ENCODE results near the gene IMPG2.
A peak's percentile ranks its signal among the peaks of the same experiment; 100 is the strongest.
"Not testable (repeated sequence)": the region's sequence is repeated elsewhere in the genome, so short reads cannot be mapped to it uniquely, and the experiment has no call there.

The IMPG2 gene

DNA sequence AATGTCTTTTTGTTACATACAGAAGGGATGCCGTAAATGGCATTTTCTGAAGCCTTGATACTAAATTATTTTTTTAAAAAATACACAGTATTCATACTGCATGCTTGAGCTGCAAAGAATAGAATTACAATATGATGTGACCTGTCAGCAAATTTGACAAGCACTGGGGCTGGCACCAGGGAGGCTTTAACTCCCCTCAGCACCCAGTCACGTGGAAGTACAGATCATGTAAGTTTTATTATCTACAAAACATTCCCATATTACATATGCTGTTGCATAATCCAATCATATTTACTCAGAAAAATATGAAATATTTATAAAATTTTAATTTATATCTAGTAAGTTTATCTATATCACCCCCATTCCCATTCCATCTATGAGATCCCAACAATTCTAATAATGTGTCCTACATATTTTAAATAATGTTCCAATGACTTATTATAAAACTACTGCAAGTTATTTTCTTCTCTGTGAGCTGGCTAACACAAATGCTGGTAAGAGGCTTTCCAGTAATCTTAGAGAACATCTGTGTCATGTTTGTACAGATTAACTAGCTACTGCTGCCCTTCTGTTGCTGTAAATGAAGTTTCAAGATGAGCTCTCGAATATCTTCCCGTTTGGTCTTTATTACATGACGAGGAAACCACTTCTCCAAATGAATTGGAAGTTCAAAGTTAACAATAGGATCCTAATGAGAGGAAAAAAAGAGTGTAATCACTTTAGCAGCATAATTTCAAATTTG lies 5.2 kb upstream of the IMPG2 start:
- DNase-seq (ENCODE audit: extremely low spot score) = no peak
- ChIA-PET POLR2A (no interaction called here), CTCF (no interaction called here)

DNA sequence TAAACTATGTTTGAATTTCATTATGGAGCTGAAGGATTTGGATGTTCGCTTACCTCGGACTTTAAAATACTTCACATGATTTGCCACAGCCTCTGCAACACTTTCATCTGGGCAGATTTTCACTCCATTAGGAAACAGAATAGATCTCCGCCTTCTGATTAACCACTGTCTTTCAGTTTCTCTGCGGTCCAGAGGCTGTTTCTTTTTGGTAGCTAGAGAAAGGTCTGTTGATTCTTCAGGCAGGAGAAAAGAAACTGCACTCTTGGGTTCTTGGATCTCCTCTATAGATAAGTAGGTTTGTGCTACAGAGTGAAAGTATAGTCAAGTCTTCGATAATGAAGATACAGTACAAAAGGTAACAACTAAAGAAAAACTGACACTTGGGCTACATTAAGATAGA lies 844 bp downstream of the IMPG2 start:
- ChIA-PET POLR2A (no interaction called here), CTCF (no interaction called here)
- no peak for DNase-seq (ENCODE audit: extremely low spot score)
- TF ChIP-seq ELF4 (IDR thresholded peaks at IDR 0.05) = no peak
- TF ChIP-seq BHLHE40 (IDR thresholded peaks at IDR 0.05; ENCODE audit: borderline replicate concordance) = no peak
- TF ChIP-seq L3MBTL2 (conservative IDR thresholded peaks at IDR 0.05) = no peak
- no peak for TF ChIP-seq FOXM1 (IDR thresholded peaks at IDR 0.05; ENCODE audit: borderline replicate concordance)
- no peak for TF ChIP-seq CTBP1 (IDR thresholded peaks at IDR 0.05; ENCODE audit: borderline replicate concordance)
- no peak for TF ChIP-seq FOXA1 (IDR thresholded peaks at IDR 0.05)
- no peak for TF ChIP-seq ARNT (IDR thresholded peaks at IDR 0.05)
- TF ChIP-seq SP1 (IDR thresholded peaks at IDR 0.05) = no peak
- TF ChIP-seq FOXK2 (IDR thresholded peaks at IDR 0.05) = no peak
- TF ChIP-seq SUZ12 (IDR thresholded peaks at IDR 0.05) = no peak
- no peak for TF ChIP-seq ZNF384 (IDR thresholded peaks at IDR 0.05)
- no peak for TF ChIP-seq HDGF (IDR thresholded peaks at IDR 0.05; ENCODE audit: borderline replicate concordance)
- TF ChIP-seq NFRKB (IDR thresholded peaks at IDR 0.05) = no peak
- TF ChIP-seq, protein P1, sequence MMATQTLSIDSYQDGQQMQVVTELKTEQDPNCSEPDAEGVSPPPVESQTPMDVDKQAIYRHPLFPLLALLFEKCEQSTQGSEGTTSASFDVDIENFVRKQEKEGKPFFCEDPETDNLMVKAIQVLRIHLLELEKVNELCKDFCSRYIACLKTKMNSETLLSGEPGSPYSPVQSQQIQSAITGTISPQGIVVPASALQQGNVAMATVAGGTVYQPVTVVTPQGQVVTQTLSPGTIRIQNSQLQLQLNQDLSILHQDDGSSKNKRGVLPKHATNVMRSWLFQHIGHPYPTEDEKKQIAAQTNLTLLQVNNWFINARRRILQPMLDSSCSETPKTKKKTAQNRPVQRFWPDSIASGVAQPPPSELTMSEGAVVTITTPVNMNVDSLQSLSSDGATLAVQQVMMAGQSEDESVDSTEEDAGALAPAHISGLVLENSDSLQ (IDR thresholded peaks at IDR 0.05) = no peak
- TF ChIP-seq TARDBP (IDR thresholded peaks at IDR 0.05) = no peak
- no peak for TF ChIP-seq LEF1 (IDR thresholded peaks at IDR 0.05; ENCODE audit: borderline replicate concordance)

More for the DNA sequence above, 5.2 kb upstream of the IMPG2 start:
- TF ChIP-seq BHLHE40 (IDR thresholded peaks at IDR 0.05; ENCODE audit: borderline replicate concordance) = no peak
- no peak for TF ChIP-seq HDGF (IDR thresholded peaks at IDR 0.05; ENCODE audit: borderline replicate concordance)
- no peak for TF ChIP-seq ZNF384 (IDR thresholded peaks at IDR 0.05)
- TF ChIP-seq TARDBP (IDR thresholded peaks at IDR 0.05) = no peak

DNA sequence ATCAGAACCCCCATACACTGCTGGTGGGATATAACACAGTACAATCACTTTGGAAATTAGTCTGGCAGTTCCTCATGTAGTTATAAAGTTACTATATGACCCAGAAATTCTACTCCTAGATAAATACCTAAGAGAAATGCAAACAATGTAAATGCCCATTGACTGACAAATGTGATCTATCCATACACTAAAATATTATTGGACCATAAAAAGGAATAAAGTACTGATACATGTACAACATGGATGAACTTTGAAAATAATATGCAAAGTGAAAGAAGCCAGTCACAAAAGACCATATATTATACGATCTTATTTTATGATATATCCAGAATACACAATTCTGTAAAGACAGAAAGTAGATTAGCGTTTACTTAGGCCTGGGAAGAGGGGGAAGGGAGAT lies 7.8 kb downstream of the IMPG2 start:
- no peak for DNase-seq (ENCODE audit: extremely low spot score)
- CTCF ChIA-PET = no interaction called here
- POLR2A ChIA-PET = no interaction called here
- TF ChIP-seq ZNF384 (IDR thresholded peaks at IDR 0.05) (no peak), FOXA1 (IDR thresholded peaks at IDR 0.05) (peak; percentile 50; the same call in 1 of the 2 replicates), SP1 (IDR thresholded peaks at IDR 0.05) (no peak), ELF4 (IDR thresholded peaks at IDR 0.05) (no peak), HDGF (IDR thresholded peaks at IDR 0.05; ENCODE audit: borderline replicate concordance) (no peak), BHLHE40 (IDR thresholded peaks at IDR 0.05; ENCODE audit: borderline replicate concordance) (no peak), LEF1 (IDR thresholded peaks at IDR 0.05; ENCODE audit: borderline replicate concordance) (no peak)
- TF ChIP-seq, protein P1 (IDR thresholded peaks at IDR 0.05) = peak; percentile 30; the same call in 1 of the 2 replicates

DNA sequence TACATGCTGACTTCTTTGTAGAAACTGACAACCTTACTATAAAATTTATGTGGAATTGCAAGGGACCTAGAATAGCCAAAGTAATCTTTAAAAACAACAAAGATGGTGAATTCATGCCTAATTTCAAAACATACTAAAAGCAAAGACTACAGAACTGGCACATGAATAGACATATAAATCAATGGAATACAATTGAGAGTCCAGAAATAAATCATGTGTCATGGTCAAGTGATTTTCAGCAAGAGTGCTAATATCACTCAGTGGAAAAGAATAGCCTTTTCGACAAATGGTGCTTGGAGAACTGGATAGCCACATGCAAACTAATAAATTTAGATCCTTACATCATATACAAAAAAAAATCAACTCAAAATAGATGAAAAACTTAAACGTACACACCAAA lies 8.7 kb downstream of the IMPG2 start:
- POLR2A ChIA-PET = no interaction called here
- TF ChIP-seq ZNF384 (IDR thresholded peaks at IDR 0.05) (peak; percentile 57; the same call in 1 of the 2 replicates), HDGF (IDR thresholded peaks at IDR 0.05; ENCODE audit: borderline replicate concordance) (no peak), SUZ12 (IDR thresholded peaks at IDR 0.05) (no peak), LEF1 (IDR thresholded peaks at IDR 0.05; ENCODE audit: borderline replicate concordance) (no peak), L3MBTL2 (conservative IDR thresholded peaks at IDR 0.05) (no peak), FOXM1 (IDR thresholded peaks at IDR 0.05; ENCODE audit: borderline replicate concordance) (no peak), ARNT (IDR thresholded peaks at IDR 0.05) (peak; percentile 98), CTBP1 (IDR thresholded peaks at IDR 0.05; ENCODE audit: borderline replicate concordance) (peak; percentile 87), BHLHE40 (IDR thresholded peaks at IDR 0.05; ENCODE audit: borderline replicate concordance) (no peak), SP1 (IDR thresholded peaks at IDR 0.05) (no peak)
- TF ChIP-seq, protein P1 (IDR thresholded peaks at IDR 0.05) = peak; percentile 97
- CTCF ChIA-PET = no interaction called here
- DNase-seq (ENCODE audit: extremely low spot score) = no peak

DNA sequence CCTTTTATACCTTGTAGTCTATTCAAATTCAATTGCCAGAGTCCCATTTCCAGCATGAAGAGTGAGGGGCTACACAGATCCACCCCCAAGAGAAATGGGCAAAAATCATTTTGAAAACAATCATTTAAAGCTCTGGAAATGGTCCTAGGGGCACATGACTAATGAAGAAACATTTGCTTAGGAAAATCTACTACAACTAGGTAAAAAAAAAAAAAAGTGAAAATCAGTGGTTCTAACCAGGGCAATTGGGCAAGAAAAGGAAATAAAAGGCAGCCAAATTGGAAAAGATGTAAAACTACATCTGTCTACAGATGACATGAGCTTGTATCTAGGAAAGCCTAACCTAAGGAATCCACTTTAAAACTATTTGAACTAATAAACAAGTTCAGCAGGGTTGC lies 9.4 kb downstream of the IMPG2 start:
- POLR2A ChIA-PET = interaction anchor here (0.6 kb wide), 1 partner anchor 264 kb away, joined by 3 read pairs; no protein-coding TSS in a partner anchor
- no peak for DNase-seq (ENCODE audit: extremely low spot score)
- CTCF ChIA-PET = no interaction called here
- TF ChIP-seq TARDBP (IDR thresholded peaks at IDR 0.05) (no peak), ZNF384 (IDR thresholded peaks at IDR 0.05) (peak; percentile 14; the same call in 1 of the 2 replicates)

DNA sequence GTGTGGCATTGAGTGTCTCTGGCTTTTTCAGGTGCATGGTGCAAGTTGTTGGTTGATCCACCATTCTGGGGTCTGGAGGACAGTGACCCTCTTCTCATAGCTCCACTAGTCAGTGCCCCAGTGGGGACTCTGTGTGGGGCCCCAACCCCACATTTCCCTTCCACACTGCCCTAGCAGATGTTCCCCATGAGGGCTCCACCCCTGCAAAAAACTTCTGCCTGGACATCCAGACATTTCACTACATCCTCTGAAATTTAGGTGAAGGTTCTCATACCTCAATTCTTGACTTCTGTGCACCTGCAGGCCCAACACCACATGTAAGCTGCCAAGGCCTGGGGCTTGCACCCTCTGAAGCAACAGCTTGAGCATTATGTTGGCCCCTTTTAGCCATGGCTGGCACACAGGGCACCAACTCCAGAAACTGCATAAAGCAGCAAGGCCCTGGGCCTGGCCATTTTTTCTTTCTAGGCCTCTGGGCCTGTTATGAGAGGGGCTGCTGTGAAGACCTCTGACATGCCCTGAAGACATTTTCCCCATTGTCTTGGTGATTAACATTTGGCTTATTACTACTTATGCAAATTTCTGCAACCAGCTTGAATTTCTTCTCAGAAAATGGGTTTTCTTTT lies 12.1 kb downstream of the IMPG2 start:
- CTCF ChIA-PET; POLR2A ChIA-PET; DNase-seq (ENCODE audit: extremely low spot score): not testable (repeated sequence)

DNA sequence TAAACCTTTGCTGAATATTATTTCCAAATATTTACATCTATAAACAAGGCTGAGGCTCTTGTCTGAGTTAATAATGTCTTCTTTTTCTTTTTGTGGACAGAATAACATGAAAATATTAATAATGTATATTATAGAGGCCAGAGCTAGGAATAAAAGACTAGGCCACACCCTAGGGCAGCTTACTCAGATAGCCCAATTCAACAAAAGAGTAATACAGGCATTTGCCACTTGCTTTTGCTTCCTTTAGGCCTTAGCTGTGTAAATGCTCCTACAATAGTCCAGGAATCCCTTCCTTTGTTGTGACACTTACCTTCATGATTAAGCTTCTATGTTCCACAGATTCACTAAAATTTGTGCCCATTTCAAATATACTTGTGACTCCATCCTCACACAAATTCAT lies 16.5 kb downstream of the IMPG2 start:
- POLR2A ChIA-PET = no interaction called here
- CTCF ChIA-PET = no interaction called here
- TF ChIP-seq CTBP1 (IDR thresholded peaks at IDR 0.05; ENCODE audit: borderline replicate concordance) (no peak), FOXA1 (IDR thresholded peaks at IDR 0.05) (no peak), LEF1 (IDR thresholded peaks at IDR 0.05; ENCODE audit: borderline replicate concordance) (no peak), HDGF (IDR thresholded peaks at IDR 0.05; ENCODE audit: borderline replicate concordance) (no peak), FOXK2 (IDR thresholded peaks at IDR 0.05) (no peak), L3MBTL2 (conservative IDR thresholded peaks at IDR 0.05) (no peak), NFRKB (IDR thresholded peaks at IDR 0.05) (no peak), ZNF384 (IDR thresholded peaks at IDR 0.05) (no peak), SP1 (IDR thresholded peaks at IDR 0.05) (no peak)
- TF ChIP-seq, protein P1 (IDR thresholded peaks at IDR 0.05) = no peak

More for the DNA sequence above, 16.5 kb downstream of the IMPG2 start:
- no peak for DNase-seq (ENCODE audit: extremely low spot score)

Measured in HEK293T (cell line).